Endodermal cell (in vitro differentiated cells): ENCODE results near the gene FOXD4L4. TPM values are rescaled to one million over a fixed set of nuclear protein-coding genes. Genes with fewer than 3 reads are reported as not detected.
"Not testable (repeated sequence)": the region's sequence is repeated elsewhere in the genome, so short reads cannot be mapped to it uniquely, and the experiment has no call there.

Source experiments
- DNase-seq: peaks from one replicate; pipeline ENCODE4 v3.0.0-alpha.2; 2017
- H3K27ac ChIP-seq: 2 replicates; pipeline ENCODE4 v1.5.1; 2013; ENCODE audit warnings: mild to moderate bottlenecking, low read depth, low read length, moderate library complexity
- H3K27me3 ChIP-seq: 2 replicates; pipeline ENCODE4 v1.6.1; 2013; ENCODE audit warnings: mild to moderate bottlenecking, low read length, moderate library complexity; ENCODE audit not compliant: insufficient read depth, control insufficient read depth, poor library complexity, severe bottlenecking
- H3K36me3 ChIP-seq: 2 replicates; pipeline ENCODE4 v1.7.0; 2013; ENCODE audit warnings: mild to moderate bottlenecking, low read length, moderate library complexity; ENCODE audit not compliant: control insufficient read depth, insufficient read depth
- H3K4me1 ChIP-seq: one replicate; pipeline ENCODE4 v1.7.0; 2013; ENCODE audit warnings: low read length; ENCODE audit not compliant: control insufficient read depth, insufficient read depth
- H3K4me3 ChIP-seq: 2 replicates; pipeline ENCODE4 v1.5.1; 2013; ENCODE audit warnings: mild to moderate bottlenecking, low read length, moderate library complexity
- H3K9ac ChIP-seq: 2 replicates; pipeline ENCODE4 v1.6.1; 2013; ENCODE audit warnings: mild to moderate bottlenecking, low read length, moderate library complexity; ENCODE audit not compliant: poor library complexity, severe bottlenecking; ENCODE audit errors: extremely low read depth
- H3K9me3 ChIP-seq: 2 replicates; pipeline ENCODE4 v1.6.1; 2013; ENCODE audit warnings: mild to moderate bottlenecking, low read length, moderate library complexity; ENCODE audit not compliant: control insufficient read depth
- H3K27ac Mint-ChIP-seq: 2 replicates; pipeline ENCODE4 v1.8.0; 2020; ENCODE audit warnings: mixed read lengths
- H3K27me3 Mint-ChIP-seq: 2 replicates; pipeline ENCODE4 v1.8.0; 2021; ENCODE audit warnings: mild to moderate bottlenecking, mixed read lengths; ENCODE audit not compliant: insufficient read depth
- H3K36me3 Mint-ChIP-seq: 2 replicates; pipeline ENCODE4 v1.8.0; 2020; ENCODE audit warnings: low read depth, mixed read lengths
- H3K4me1 Mint-ChIP-seq: 2 replicates; pipeline ENCODE4 v1.8.0; 2020; ENCODE audit warnings: mixed read lengths
- H3K4me3 Mint-ChIP-seq: 2 replicates; pipeline ENCODE4 v1.8.0; 2020; ENCODE audit warnings: mild to moderate bottlenecking, moderate library complexity, mixed read lengths
- H3K9me3 Mint-ChIP-seq: 2 replicates; pipeline ENCODE4 v1.8.0; 2020; ENCODE audit warnings: mild to moderate bottlenecking, mixed read lengths
- WGBS, 2 experiments: methylation state at CpG; one replicate each; pipeline versions ENCODE4 v1.1.5 to v1.1.7; 2013; ENCODE audit warnings: missing lambda C conversion rate in 2 of 2, mixed read lengths in 1 of 2; ENCODE audit not compliant: insufficient coverage in 1 of 2, insufficient read length in 1 of 2; 5-methylcytosine and 5-hydroxymethylcytosine counted together
- long read RNA-seq, 4 experiments: library from polyadenylated mRNA in 2 of 4; library from RNA in 1 of 4; library from capped mRNA in 1 of 4; stranded (forward) in 3 of 4; unstranded in 1 of 4; transcript quantifications; one replicate each; pipeline ENCODE4 v2.0.0, GENCODE V29; 2020 to 2021; ENCODE audit warnings: inconsistent platforms in 1 of 4
- polyA plus RNA-seq, 2 experiments: library from polyadenylated mRNA; stranded (reverse); fragments of 50-300 nt; gene quantifications; one replicate each; pipeline ENCODE4 v1.2.3, GENCODE V29; 2013
- total RNA-seq, 2 donors: library from RNA; stranded (reverse); fragmentation: NEBNext Ultra II Directional in 1 of 2; extraction: Animal tissue kit (Norgen Biotek cat#: 25700) in 1 of 2; gene quantifications; 2 replicates in 1 of 2; 3 replicates in 1 of 2; pipeline ENCODE4 v1.2.1, GENCODE V29; 2021

The FOXD4L4 gene
- total RNA-seq: under 1 TPM; 0.18 to 0.35 TPM
- polyA plus RNA-seq (2013, experiment 1 of 2): not detected
- polyA plus RNA-seq (2013, experiment 2 of 2): 0.12 TPM
- long read RNA-seq, experiment 1: 0 reads
- long read RNA-seq, experiment 2: 0 reads
- long read RNA-seq, experiment 3: 0 reads
- long read RNA-seq, experiment 4: 0 reads

- not testable (repeated sequence) for H3K4me1 ChIP-seq, H3K9me3 Mint-ChIP-seq, H3K27ac Mint-ChIP-seq, H3K27ac ChIP-seq, H3K36me3 ChIP-seq, DNase-seq, H3K4me1 Mint-ChIP-seq, H3K9me3 ChIP-seq, H3K4me3 Mint-ChIP-seq, H3K4me3 ChIP-seq, H3K9ac ChIP-seq, H3K36me3 Mint-ChIP-seq
- peaks cover 26% of the 10 kb centered on the region for H3K27me3 Mint-ChIP-seq
- H3K27me3 ChIP-seq: peaks cover 17% of the 10 kb centered on the region
- WGBS, 2 experiments: 0% methylated on average over 8 of the region's 38 CpGs; no CpG with 5 or more reads in 1 of the 2 experiments
These were observed at the start of gene FOXD4L4 for GRCh38 chr9:65737096-65737564. TSS of gene FOXD4L4 (plus strand) at chr9:65737146. CDS start at chr9:65737146, 0 bp downstream.

- H3K27me3 Mint-ChIP-seq, H3K27ac Mint-ChIP-seq, H3K27me3 ChIP-seq, H3K36me3 Mint-ChIP-seq, H3K9me3 Mint-ChIP-seq, H3K4me1 ChIP-seq, H3K27ac ChIP-seq, H3K9me3 ChIP-seq, H3K9ac ChIP-seq, H3K4me3 ChIP-seq, H3K36me3 ChIP-seq, H3K4me3 Mint-ChIP-seq, H3K4me1 Mint-ChIP-seq: not testable (repeated sequence)
- no CpG with 5 or more reads among the region's 2 CpGs for WGBS, 2 experiments
- DNase-seq: peak; percentile 54
These were observed 33.4 kb upstream of the FOXD4L4 start for GRCh38 chr9:65703550-65703949.

- no CpG with 5 or more reads among the region's 5 CpGs for WGBS, 2 experiments
- H3K4me1 ChIP-seq, DNase-seq, H3K36me3 ChIP-seq, H3K4me1 Mint-ChIP-seq, H3K4me3 Mint-ChIP-seq, H3K27ac Mint-ChIP-seq, H3K9ac ChIP-seq, H3K4me3 ChIP-seq, H3K9me3 Mint-ChIP-seq, H3K9me3 ChIP-seq, H3K27me3 Mint-ChIP-seq, H3K27ac ChIP-seq, H3K36me3 Mint-ChIP-seq, H3K27me3 ChIP-seq: not testable (repeated sequence)
These were observed 22.5 kb upstream of the FOXD4L4 start for GRCh38 chr9:65714445-65714844.

GRCh38 chr9:65738133-65738532 is 1.2 kb downstream of the FOXD4L4 start:
- H3K4me1 ChIP-seq, DNase-seq, H3K36me3 Mint-ChIP-seq, H3K4me1 Mint-ChIP-seq, H3K9me3 ChIP-seq, H3K4me3 Mint-ChIP-seq, H3K27ac ChIP-seq, H3K36me3 ChIP-seq, H3K9me3 Mint-ChIP-seq, H3K27ac Mint-ChIP-seq, H3K4me3 ChIP-seq, H3K9ac ChIP-seq: not testable (repeated sequence)
- H3K27me3 Mint-ChIP-seq: peaks cover 26% of the 10 kb centered on the region
- peaks cover 17% of the 10 kb centered on the region for H3K27me3 ChIP-seq
- WGBS, 2 experiments: no CpG with 5 or more reads among the region's 27 CpGs

Other genes starting within 250 kb of the FOXD4L4 start
- gene ZNG1E, start 61.2 kb upstream of the FOXD4L4 start, total RNA-seq: 10 to 100 TPM; 40.4 to 54.7 TPM